COLO668 (cell line): ENCODE results near the gene TMEM50A.
"Not testable (repeated sequence)": the region's sequence is repeated elsewhere in the genome, so short reads cannot be mapped to it uniquely, and the experiment has no call there.

Experiments
- DNase-seq: peaks from one replicate; lab custom pipeline; 2025; ENCODE audit not compliant: unreplicated experiment; lab: John Stamatoyannopoulos, UW

Gene TMEM50A

DNA sequence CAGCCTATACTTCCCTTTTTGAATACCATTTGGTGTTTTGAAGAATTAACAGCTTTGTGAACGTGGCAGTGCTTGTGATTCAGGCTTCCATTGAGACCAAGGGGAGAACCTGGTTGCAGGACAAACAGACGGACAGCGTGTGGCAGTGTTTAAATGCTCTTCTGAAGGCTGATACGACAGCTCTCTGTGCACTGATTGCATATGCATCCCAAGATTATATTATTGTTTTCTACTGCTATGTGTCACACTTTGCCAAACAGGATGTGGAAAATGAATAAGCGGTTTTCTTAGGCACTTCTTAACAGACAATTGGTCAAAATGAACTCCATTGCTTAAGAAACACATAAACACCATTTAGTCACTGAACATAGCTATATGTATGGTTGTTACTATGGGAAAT, 8.2 kb upstream of the TMEM50A start:
- DNase-seq = not testable (repeated sequence)

- not testable (repeated sequence) for DNase-seq
Measured at GRCh38 chr1:25336922-25337354, 1.2 kb upstream of the TMEM50A start.

GRCh38 chr1:25337483-25338187, 499 bp upstream of the TMEM50A start:
- not testable (repeated sequence) for DNase-seq

DNA sequence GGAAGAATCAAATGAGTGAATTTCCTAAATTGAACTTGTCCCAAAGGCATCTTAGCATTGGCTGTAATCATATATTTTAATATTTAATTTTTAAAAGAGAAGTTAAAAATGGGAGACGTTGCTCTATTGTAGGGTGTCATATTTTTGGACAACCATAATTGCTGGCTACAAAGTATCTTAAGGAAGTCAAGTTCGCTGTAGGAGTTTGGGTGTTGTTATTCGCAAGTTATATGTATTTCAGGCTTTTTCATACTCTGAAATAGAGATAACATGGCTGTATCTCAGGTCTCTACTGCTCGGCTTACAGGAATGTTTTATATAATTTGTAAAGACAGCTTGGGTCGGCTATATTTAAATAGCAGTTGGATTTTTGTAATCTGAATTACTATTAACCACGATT, 852 bp downstream of the TMEM50A start:
- DNase-seq = no peak

DNA sequence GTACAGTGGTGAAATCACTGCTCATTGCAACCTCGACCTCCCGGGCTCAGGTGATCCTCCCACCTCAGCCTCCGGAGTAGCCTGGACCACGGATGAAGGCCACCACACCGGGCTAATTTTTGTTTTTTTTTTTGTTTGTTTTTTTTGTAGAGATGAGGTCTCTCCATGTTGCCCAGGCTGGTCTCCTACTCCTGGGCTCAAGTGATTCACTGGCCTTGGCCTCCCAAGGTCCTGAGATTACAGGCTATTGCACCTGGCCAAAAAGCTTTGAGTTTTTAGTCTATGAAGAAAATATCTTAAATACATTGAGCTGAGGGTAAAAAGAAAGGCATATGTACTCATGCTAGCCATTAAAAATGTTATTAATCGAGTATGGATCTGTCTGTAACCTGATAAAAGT, 3.6 kb downstream of the TMEM50A start:
- no peak for DNase-seq

DNA sequence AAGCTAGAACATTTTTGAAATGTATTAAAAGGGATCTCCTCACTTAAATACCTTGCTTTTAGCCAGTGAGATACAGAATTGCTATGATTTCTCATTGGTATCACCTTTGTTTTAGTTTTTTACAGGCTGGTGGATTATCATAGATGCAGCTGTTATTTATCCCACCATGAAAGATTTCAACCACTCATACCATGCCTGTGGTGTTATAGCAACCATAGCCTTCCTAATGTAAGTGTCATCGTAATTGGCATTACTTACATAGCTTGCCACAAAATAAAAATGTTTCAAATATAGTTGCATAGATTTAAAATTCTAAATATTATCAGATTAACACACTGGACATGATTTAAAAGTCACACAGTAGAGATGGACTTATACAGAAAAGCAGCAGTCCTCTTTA, 4.7 kb downstream of the TMEM50A start:
- DNase-seq = no peak

- DNase-seq = no peak
Measured at GRCh38 chr1:25343872-25344271, 5.7 kb downstream of the TMEM50A start.

DNA sequence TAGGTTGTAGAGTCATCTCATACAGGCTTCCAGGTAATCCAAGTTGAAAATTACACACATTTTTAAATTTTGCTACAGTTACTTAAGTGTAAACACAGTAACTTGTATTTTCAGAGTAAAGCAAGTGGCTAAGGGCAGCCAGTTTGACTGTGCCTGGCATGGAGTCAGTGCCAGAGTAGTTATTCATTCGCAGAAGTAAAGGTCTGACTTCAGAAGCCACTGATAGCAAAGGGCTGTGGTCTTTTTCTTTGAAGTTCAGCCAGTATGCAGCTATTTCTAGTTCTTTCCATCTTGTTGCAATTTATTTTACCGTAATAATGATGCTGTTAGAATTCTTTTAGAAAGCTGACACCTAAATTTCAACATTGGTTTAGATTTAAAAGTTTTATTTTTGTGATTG, 9.4 kb downstream of the TMEM50A start:
- no peak for DNase-seq

DNA sequence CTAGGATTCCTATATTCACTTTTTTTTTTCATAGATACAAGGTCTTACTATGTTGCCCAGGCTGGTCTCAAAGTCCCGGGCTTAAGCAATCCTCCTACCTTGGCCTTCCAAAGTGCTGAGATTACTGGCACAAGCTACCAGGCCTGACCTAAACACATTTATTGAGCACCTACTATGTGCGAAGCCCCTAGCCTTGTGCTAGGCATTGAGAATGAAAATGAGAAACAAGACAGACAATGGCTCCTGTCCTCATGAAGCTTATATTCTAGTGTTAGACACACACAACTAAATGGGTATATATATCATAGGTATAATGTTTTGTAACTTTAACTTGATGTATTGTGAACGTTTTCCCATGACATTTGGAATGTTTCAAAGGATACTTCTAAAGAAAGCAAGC, 11.5 kb downstream of the TMEM50A start:
- no peak for DNase-seq

DNA sequence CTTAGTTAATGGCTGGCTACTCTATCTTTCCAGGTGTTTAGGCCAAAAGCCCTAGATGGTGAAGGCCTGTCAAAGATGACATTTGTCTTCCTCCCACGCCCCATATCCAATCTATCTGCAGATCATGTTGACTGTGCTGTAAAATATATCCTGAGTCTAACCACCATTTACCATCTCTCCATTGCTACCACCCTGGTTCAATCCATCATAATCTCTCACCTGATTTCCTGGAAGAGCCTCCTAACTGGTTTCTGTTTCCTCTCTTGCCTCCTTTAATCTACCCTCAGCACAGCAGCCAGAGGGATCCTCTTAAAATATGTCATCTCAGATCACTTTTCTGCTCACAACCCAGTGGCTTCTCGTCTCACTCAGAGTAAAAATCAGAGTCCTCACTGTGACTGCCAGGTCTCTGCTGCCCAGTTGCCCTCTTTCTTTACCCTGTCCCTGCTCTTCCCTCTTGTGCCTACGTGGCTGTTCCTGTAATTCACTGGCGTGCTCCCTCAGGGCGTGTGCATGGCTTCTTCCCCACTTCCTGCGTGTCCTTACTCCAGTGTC, 17.8 kb downstream of the TMEM50A start:
- no peak for DNase-seq

DNA sequence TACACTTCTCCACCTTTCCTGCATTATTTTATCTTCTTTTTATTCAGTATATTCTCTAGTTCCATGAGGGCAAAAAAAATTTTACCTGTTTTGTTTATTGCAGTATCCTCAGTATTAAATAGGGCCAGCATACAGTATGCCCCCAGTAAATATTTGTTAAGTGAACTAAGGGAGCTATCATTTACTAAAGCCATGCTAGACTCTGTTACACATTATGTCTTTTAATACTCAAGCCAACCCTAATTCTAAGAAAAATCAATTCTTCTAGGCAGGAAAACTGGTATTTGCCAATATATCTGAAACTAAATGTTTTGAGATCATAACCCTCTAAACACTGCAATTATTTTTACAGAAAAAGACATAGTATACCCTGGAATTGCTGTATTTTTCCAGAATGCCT, 18.3 kb downstream of the TMEM50A start:
- DNase-seq = no peak

- no peak for DNase-seq
Measured at GRCh38 chr1:25356848-25357247, 18.7 kb downstream of the TMEM50A start.

GRCh38 chr1:25360596-25361581, 22.8 kb downstream of the TMEM50A start:
- no peak for DNase-seq

- no peak for DNase-seq
Measured at GRCh38 chr1:25361901-25362300, 23.8 kb downstream of the TMEM50A start.

DNA sequence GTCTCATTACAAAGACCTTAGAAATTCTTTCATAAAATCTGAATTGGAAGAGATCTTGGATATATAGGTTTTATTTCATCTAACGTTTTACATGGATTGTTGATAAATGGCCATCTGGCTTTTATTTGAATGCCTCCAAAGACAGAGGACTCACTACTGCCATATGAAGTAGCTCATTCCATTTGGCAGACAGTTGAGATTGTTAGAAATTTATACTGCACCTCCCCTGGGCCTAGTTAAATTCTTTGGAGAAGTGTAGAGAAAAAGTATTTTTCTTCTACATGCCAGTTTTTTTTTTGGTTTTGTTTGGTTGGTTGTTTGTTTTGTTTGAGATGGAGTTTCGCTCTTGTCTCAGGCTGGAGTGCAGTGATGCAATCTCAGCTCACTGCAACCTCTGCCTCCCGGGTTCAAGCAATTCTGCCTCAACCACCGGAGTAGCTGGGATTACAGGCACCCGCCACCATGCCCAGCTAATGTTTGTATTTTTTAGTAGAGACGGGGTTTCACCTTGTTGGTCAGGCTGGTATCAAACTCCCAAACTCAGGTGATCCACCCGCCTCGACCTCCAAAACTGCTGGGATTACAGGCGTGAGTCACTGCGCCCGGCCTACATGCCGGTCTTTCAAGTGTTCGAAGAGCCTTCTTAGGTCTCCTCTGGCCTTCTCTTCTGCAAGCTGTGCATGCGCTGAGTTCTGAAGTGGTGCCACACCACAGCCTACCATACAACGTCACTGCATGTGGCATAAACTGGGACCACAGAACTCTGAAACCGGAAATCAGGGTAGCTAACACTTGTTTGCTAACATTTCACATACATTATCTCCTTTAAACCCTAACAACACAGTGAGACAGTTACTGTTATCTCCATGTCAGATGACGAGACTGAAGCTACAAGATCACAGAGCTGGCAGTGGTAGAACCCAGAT, 24.8 kb downstream of the TMEM50A start:
- not testable (repeated sequence) for DNase-seq

DNA sequence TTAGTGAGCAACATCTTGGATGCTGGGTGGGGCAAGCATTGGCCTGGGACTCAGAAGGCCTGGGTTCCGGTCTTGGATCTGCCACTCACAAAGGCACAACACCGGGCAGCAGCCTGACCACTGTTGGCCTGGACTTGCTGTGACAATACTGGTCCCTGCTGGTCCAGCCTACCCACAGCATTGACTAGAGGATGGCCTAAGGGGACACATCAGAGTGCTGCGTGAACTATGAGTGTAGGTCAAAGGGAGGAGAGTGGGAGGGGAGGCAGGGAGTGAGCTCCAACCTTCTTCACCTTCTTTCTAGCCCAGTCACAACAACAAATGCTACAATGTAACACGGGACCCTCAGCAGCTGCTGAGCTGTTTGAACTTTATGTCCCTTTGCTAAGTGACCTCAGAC, 31.1 kb downstream of the TMEM50A start:
- DNase-seq = no peak

GRCh38 chr1:25369691-25370271, 31.6 kb downstream of the TMEM50A start:
- DNase-seq = not testable (repeated sequence)

DNA sequence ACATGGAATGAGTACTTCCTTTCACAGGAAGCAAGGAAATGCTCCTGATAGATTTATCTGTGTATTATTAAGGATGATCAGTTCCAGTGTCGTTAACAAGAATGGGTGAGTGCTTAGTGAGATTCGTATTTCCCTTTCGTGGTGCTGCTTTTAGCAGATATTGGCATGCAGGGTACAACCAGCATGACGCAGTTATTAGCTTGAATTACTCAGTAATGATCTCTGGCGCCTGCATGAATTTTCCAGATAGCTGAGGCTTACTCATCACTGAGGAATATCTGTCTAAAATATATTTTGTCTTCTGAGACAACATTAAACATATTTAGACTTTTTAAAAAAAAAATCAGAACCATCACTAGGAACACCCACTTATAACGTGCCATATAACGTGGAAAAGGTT, 33.6 kb downstream of the TMEM50A start:
- DNase-seq = not testable (repeated sequence)

GRCh38 chr1:25378367-25378766, 40.2 kb downstream of the TMEM50A start:
- not testable (repeated sequence) for DNase-seq

DNA sequence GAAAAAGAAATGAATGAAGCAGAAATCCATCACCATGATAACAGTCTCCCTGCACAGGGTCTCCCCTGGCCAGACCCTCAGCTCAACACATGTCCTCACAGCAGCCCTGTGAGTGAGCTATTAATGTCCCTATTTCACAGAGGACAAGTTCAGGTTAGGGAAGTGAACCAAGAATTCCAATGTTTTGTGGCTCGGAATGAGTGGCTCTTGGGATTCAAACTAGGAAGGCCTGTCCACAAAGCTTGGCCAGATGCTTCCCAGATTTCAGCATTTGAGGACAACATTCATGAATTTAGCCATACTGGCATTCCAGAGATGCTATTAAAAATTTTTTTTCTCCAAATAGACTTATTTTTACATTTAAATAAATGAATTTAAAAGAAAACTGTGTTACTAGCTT, 44.4 kb downstream of the TMEM50A start:
- not testable (repeated sequence) for DNase-seq
